ENCODE results near the gene VAC14.

- no peak for TF ChIP-seq ZNF777 (tag by site-specific recombination; IDR thresholded peaks at IDR 0.05; ENCODE audit: borderline replicate concordance)
- no peak for TF ChIP-seq KLF10 (tag by site-specific recombination; IDR thresholded peaks at IDR 0.05)
- TF ChIP-seq ZNF324 (tag by site-specific recombination; IDR thresholded peaks at IDR 0.05) = no peak
- TF ChIP-seq ZNF433 (tag by site-specific recombination; IDR thresholded peaks at IDR 0.05; ENCODE audit: low read depth) = no peak
- no peak for TF ChIP-seq RBAK (tag by site-specific recombination; IDR thresholded peaks at IDR 0.05)
- no peak for TF ChIP-seq CTCF (tag by site-specific recombination; IDR thresholded peaks at IDR 0.05)
- TF ChIP-seq ZNF830 (tag by site-specific recombination; IDR thresholded peaks at IDR 0.05; ENCODE audit: low read depth) = no peak
- no peak for TF ChIP-seq ZEB2 (tag by site-specific recombination; IDR thresholded peaks at IDR 0.05)
- no peak for TF ChIP-seq PRDM4 (tag by site-specific recombination; IDR thresholded peaks at IDR 0.05)
- no peak for TF ChIP-seq PATZ1 (tag by site-specific recombination; IDR thresholded peaks at IDR 0.05)
- TF ChIP-seq ZBTB10 (tag by site-specific recombination; IDR thresholded peaks at IDR 0.05) = no peak
Measured at GRCh38 chr16:70777496-70777895, 23.5 kb downstream of the VAC14 start.

Measured in HEK293 (cell line).